Activated T-cell treated with anti-CD3 and anti-CD28 coated beads for 48 hours (primary cell): ENCODE measurements around the gene CISD2.
"Not testable (repeated sequence)": the region's sequence is repeated elsewhere in the genome, so short reads cannot be mapped to it uniquely, and the experiment has no call there.

Experiments used
- DNase-seq: peaks from one replicate; pipeline ENCODE4 v3.0.0-alpha.2; 2020; ENCODE audit warnings: low read depth

CISD2 gene

GRCh38 chr4:102935716-102936115 lies 66.9 kb downstream of the CISD2 start:
- DNase-seq, result no peak

DNA sequence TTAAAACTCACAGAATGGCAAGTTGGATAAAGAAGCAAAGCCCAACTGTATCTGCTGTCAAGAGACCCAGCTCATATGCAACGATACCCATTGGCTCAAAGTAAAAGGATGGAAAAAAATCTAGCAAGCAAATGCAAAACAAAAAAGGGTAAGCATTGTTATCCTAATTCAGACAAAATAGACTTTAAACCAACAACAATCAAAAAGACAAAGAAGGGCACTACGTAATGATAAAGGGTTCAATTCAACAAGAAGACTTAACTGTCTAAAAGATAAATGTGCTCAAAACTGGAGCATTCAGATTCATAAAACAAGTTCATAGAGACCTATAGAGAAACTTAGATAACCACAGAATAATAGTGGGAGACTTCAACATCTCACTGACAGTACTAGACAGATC lies 69.3 kb downstream of the CISD2 start:
- not testable (repeated sequence) for DNase-seq
